HS-5 (cell line): ENCODE data around the gene KIAA1671.
A peak's percentile ranks its signal among the peaks of the same experiment; 100 is the strongest.
"Not testable (repeated sequence)": the region's sequence is repeated elsewhere in the genome, so short reads cannot be mapped to it uniquely, and the experiment has no call there.

Experiments
- DNase-seq: peaks from one replicate; pipeline ENCODE4 v3.0.0-alpha.2; 2012; ENCODE audit warnings: low read depth

Gene KIAA1671

DNA sequence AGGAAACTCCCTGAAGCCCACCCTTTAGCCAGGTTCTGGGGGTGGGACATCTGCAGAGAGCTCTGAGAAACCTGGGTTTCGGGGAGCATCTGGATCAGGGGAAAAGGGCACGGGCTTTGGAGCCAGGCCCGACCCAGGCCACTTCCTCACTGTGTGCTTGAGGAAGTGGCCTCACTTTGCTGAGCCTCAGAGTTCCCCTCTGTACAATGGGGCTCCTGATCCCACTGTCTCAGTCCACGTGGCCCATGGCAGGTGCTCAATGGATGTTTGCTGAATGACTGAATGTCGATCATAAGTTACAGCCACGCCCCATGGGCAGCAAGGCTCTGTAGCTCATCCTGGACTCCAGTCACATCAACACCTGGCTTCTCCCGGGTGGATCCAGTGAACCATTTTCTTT, 248.5 kb downstream of the KIAA1671 start:
- DNase-seq = no peak

DNA sequence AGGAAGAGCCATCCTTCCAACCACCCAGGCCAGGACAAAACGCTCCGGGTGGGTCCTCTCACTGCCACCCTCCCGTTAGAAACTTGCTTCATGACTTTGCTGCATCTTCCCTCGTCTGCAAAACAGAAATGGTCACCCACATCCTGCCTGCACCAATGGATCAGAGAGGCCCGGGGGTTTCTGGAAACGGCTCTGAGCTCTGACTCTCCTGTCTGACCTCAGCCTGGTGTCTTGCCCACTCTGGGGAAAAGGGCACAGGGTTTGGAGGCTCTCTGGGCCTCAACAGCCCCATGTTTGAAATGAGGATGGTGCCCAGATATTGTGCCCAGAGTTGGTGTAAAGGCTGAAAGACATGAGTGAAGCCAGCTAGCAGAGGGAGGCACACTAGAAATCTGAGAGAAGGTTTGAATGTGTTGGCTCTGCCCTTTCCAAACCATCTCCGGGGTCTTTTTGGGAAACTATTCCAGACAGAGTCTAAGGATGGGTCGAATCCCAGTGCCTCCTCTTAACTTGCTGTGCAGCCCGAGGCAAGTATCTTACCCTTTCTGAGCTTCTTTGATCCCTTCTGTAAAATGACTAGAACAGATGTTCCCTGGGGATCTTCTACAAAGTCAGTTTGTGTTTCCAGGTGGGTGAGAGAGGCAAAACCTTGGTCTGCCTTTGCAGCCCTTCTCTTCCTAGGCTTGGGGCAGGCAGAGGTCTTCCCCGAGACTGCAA, 249.2 kb downstream of the KIAA1671 start:
- DNase-seq = no peak

DNA sequence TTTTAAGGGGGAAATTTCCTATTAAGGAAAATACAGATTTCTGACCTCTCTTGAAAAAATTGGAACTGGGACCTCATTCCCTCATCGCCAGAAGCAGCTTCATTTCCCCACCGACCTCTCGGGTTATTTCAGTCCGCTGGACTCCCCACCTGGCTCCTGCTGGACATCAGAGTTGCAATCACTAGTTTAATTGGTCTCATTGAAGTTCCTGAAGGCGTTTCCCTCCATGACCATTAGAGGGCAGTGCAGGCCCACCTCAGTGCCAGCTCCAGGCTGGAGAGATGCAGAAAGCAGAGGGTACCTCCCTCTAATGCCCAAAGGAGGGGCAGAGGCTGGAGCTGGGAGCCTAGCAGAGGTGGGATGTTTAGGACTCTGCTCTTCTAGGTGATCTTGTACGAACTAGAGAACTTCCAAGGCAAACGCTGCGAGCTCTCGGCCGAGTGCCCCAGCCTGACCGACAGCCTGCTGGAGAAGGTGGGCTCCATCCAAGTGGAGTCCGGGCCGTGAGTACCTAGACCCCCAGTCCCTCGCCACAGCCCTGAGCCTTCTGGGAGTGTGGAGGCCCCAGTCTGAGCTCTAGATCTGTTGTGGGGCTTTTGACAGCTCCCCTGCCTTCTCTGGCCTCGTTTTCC, 249.9 kb downstream of the KIAA1671 start:
- DNase-seq = peak; percentile 14

DNA sequence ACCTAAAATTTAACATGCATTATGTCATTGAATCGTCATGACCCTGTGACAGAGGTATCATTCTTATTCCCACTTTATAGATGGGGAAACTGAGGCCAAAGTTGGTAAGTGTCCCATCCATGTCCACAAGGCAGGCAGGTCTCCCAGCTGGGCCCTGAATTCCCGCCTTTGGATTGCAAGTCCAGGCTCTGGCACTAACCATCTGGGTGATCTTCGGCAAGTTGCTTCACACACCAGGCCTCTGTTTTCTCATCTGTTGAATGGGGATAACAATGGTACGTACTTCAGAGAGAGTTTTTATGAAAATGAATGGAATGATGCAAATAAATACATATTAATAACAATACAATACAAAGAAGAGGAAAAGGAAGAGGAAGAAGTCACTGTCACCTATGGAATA, 250.6 kb downstream of the KIAA1671 start:
- no peak for DNase-seq

DNA sequence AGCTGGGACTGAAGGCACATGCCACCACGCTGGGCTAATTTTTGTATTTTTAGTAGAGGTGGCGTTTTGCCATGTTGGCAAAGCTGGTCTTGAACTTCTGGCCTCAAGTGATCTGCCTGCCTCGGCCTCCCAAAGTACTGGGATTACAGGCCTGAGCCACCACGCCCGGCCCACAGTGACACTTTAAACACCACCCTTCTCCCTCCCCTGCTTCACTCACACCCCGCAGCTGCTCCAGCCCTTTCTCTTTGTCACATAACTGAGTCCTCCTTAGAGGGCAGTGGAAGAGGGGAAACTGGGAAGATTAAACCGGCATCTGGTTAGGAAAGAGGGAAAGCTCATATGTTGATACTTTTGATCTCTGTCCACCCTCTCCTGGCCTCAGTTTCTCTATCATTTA, 252.0 kb downstream of the KIAA1671 start:
- DNase-seq = not testable (repeated sequence)

DNA sequence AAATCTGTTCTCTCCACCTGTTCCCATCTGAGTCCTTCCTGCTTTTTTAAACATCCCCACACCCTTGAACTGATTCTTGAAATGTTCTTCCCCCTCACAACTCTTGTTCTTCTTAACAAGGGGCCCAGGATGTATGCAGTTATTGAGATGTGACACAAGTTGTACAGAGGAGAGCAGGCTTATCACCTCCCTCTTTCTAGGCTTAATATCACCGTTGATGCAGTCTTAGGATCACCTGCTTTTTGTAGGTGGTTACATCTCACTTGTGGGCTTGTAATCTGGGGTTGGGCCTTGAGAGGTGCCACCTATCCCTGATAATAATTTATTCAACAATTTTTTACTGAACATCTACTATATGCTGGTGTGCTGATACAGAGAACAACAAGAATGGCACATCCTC, 253.3 kb downstream of the KIAA1671 start:
- no peak for DNase-seq

DNA sequence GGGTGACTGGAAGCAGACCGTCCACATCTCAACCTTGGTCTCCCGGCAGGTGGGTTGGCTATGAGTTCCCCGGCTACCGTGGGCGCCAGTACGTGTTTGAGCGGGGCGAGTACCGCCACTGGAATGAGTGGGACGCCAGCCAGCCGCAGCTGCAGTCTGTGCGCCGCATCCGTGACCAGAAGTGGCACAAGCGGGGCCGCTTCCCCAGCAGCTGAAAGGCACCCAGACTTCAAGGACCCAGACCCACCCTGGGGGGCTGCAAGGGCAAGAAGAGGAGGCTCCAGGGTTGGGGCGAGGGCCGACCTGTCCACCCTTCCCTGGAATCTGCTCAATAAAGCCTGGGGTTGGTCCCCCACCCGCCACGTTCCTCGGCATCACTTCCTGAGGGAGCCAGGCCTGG, 254.5 kb downstream of the KIAA1671 start:
- DNase-seq = no peak

DNA sequence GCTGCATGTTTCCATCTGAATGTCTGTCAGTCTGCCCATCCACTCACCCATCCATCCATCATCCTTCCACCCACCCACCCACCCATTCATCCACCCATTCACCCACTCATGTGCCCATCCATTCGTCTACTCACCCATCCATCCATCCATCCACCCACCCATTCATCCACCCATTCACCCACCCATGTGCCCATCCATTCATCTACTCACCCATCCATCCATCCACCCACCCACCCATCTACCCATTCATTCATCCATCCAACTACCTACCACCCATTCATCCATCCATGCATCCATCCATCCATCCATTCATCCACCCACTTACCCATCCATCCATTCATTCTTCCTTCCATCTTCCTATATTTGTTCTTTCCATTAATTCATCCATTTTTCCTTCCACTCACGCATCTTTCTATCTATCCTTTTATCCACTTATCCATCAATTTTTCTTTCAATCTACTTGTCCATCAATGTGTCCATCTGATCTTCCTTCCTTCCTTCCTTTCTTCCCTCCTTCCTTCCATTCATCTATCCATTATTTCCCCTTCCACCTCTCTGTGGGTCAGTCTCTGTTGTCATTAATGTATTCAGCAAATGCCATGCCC, 255.1 kb downstream of the KIAA1671 start:
- no peak for DNase-seq

DNA sequence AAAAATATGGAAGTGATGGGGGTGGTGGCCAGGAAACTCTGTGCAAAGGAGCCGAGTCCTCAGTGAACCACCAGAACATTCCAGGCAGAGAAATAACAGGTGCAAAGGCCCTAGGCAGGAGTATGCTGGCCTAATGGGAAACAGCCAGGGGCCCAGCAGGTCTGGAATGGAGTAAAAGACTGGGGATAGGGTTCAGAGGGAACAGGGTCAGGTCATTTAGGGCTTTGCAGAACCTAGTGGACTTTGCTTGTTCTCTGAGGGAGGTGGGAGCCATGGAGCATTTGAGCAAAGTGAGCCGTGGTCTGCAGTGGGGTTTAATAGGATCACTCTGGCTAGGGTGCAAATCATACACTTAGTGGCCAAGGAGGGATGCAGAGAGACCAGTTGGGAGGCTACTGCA, 255.8 kb downstream of the KIAA1671 start:
- no peak for DNase-seq

DNA sequence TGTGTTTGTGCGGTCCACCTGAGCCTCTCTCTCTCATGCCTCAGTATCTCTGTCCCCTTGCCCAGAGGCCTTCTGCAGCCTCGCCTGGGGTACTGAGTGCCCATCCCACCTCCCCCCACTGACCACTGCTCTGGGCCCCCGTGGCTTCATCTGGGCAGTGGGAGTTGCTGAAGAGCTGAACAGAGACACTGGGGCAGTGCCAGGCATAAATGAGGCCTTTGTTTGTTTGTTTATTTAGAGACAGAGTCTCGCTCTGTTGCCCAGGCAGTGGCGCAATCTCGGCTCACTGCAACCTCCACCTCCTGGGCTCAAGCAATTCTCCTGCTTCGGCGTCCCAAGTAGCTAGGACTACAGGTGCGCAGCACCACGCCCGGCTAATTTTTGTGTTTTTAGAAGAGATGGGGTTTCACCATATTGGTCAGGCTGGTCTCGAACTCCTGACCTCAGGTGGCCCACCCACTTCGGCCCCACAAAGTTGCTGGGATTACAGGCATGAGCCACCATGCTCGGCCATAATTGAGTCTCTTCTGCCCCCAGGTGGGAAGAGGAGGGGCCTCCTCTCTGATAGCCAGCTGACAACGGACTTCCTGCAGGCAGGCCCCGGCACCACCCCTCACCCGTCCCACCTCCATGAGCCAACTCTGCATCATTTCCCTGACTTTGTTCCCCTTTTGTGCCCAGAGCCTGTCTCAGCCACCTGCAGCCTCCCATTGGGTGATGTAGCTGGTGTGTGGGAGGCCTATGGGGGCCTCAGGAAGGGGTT, 256.4 kb downstream of the KIAA1671 start:
- DNase-seq = no peak

DNA sequence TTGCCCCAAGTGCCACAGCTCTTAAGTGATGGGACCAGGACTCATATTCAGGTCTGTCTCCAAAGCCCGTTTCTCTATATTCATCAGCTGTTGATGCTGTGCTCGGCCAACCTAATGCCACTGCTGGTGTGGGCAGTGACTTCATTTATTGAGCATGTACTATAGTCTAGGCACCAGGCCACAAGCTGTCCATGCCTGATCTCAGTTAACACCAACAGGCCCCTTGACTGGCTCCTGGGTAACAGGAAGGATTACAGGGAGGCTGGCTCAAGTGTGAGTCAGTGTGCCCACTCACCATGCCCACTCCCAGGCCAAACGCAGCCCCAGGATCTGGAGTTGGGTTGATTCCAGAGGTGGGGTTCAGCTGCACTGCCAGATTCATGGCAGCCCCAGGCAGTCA, 258.3 kb downstream of the KIAA1671 start:
- DNase-seq = no peak

DNA sequence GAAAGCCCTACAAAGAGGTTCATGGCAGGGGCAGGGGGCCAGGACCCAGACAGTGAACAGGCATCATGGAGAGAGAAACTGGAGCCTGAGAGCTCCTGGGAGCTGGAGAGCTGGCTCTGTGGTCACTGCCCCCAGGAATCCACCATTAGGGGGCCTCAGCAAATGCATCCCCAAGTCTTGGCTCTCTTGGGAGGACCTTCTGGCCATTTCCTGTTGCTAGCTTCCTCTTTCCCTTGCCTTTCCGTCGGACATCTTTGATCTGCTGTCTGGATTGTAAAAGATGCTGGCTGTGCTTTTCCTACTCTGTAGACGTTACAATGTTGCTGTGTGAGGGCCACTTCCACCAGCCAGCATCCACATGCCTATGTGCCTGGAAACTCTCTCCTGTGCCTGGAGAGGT, 259.8 kb downstream of the KIAA1671 start:
- no peak for DNase-seq

DNA sequence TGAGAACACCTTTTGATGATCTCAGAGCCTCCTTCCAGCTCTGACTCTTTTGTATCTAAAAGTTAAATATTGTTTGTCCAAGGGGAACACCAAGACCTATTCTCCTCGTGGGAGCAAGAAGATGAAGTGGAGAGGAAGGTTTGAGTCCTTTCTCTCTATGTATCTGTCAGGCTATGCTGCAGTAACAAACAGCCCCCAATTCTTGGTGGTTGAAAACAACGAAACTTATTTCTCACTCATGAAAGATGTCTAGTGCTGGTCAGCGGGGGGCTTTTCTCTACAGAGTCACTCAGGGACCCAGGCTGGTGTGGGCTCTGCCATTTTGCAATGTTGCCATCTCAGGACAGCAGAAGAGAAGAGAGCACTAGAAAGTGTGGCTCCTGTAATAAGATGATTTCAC, 260.7 kb downstream of the KIAA1671 start:
- no peak for DNase-seq

DNA sequence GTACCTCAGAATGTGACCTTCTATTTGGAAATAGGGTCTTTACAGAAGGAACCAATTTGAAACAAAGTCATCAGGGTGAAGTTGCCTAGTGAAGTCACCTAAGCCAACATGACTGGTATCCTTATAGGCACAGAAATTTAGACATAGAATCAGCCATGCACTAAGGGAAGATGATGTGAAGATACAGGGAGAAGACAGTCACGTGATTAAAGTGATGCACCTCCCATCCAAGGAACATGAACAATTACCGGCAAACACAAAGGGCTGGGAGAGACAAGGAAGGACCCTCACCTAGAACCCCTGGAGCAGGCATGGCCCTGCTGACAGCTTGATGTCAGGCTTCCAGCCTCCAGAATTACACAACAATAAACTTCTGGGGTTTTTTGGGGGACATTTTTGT, 263.7 kb downstream of the KIAA1671 start:
- no peak for DNase-seq

DNA sequence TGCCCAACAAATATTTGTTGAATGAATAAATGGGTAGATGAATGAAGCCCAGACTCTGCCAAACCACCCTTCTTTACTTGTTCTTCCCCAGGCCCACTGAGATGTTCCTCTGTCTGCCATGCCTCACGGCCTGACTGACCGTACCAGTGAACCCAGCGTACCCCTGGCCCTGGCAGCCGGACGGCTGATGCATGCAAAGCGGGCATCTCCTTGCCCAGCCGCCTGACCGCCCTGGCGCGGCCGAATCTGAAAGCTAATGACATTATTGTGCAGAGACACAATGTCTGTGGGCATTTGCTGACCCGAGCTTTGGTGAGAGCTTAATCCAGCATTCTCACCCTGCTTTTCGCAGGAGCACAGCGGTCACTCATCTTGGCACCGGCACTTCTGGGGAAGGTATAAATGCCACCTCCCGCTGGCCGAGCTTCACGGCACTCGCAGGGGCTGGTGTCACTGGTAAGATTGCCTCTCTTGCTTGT, 266.7 kb downstream of the KIAA1671 start, which contains the start of gene CRYBB2:
Gene CRYBB2, plus strand, starts transcription at position 429 of the 479 bp plus-strand sequence. CDS start 1,791 bp downstream, outside the sequence.
- DNase-seq = no peak

DNA sequence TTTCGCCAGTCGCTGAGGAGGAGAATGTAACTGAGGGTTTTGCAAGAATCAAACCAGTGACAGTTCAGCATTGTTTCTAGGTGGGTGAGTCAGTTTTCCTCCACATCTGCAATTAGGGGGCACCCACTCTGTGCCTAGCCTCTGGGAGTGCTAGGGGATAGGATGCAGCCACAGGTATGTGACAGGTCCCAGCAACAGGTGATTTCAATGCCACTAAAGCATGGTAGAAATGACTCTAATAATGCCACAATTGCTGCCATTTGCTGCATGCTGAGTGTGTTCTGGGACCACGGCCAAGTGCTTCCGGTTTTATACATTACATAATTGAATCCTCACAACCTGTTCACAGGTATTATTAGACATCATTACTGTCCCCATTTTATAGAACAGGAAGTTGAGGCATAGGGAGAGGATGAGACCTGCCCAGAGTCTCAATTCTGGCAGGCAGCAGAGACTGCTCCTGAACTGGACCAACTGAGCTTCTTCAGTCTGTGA, 267.5 kb downstream of the KIAA1671 start:
- no peak for DNase-seq

DNA sequence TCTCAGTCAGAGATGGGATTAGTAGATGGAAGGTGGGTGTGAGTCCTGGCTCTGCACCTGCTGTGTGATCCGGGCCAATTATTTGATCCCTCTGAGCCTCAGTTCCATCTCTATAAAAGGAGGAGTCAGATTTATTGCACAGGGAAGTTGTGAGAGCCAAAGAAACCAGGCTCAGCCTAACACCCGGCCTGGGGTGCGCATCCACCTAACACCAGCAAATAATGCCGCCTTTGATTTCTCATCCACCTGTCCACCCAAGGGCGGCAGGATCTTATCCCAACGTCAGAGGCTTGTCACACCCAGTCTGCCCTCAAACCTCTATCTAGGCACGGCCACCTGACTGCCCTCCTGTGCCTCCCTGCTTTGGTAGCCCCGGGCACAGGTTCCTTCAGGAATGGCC, 269.3 kb downstream of the KIAA1671 start:
- DNase-seq = no peak

DNA sequence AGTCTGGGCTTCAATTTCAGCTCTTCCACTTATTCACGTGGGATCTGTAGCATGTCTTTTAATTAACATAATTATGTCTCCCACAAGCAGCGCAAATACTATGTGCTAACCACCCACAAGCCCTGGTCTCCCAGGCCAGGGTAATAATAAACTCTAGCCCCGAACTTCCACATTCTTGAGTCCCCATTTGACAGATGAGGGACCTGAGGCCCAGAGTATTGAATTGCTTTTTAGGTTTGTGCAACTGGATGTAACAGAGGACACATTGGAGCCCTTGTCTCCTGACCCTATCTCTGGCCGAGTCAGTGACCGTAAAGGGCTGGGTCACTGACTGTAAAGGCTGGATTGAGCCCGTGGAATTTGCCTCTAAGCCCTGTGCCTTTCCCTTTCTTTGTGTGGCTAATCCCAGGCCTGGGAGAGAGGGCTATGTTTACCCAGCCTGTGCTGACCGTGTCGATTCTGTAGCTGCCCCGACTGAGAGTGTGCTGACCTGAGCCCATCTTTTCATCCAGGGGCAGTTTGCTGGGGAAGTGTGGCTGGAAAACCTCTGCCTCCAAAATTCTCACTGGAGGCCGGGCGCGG, 270.8 kb downstream of the KIAA1671 start:
- DNase-seq = no peak

DNA sequence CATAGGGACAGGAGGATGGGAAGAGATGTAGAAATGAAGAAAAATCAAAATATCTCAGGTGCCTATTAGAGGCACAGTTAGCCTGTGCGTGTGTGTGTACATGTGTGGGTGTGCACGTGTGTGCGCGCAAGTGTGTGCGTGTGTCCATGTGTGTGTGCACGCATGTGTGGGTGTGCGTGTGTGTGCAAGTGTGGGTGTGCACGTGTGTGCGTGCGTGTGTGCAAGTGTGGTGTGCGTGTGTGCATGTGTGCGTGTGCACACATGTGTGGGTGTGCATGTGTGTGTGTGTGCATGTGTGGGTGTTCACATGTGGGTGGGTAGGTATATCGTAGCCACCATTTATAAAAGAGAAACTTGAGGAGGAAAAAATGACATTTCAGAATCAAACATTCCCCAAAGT, 276.3 kb downstream of the KIAA1671 start:
- DNase-seq = no peak

DNA sequence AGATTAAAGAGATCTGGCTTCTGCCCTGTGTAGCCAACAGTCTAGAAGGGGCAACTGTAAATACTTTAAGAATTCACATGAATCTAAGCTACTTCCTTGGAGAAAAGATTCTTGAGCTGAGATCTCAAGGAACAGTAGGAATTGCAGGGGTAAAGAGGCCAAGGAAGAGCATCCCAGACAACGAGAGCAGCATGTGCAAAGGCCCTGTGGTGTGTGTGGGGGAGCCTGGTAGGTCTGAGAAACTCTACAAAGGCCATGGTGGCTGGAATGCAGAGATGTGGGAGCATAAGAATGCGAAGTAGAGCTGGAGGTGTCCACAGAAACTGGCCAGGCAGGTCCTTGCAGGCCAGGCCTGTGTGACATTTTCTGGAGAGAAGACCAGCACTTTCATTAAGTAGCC, 278.2 kb downstream of the KIAA1671 start:
- DNase-seq = not testable (repeated sequence)

DNA sequence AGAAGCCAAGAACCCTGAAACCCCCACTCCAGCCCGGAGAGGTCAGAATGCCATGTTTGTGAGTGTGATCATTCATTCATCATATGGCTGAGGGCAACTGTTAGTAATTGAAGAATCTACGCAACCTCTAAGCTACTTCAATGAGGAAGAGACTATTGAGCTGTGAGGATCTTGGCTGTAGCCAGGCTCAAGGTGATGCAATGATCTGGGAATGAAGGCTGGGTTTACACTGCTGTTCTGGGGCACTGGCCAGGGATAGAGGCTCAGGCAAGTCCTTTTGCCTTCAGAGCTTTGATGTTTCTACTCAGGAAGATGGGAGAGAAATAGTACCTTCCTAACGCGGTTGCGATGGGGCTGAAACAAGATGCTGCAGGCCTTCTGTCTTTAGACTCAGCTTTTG, 279.8 kb downstream of the KIAA1671 start:
- DNase-seq = no peak

DNA sequence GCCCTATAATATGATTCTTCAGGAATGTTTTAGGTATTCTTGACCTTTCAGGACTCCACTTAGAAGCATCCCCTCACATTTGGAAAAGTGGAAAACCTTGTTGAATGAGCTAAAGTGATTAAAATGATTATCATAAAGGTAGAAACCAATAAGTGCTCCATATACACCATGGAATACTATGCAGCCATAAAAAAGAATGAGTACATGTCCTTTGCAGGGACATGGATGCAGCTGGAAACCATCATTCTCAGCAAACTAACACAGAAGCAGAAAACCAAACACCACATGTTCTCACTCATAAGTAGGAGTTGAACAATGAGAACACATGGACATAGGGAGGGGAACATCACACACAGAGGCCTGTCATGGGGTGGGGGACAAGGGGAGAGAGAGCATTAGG, 281.2 kb downstream of the KIAA1671 start:
- DNase-seq = not testable (repeated sequence)
